Left forelimb (tissue), 1 donor: ENCODE data around the gene ARID5A.

Experiments
- DNase-seq: peaks from one replicate; pipeline ENCODE4 v3.0.0-alpha.2; 2018; ENCODE audit warnings: low spot score

Gene ARID5A

DNA sequence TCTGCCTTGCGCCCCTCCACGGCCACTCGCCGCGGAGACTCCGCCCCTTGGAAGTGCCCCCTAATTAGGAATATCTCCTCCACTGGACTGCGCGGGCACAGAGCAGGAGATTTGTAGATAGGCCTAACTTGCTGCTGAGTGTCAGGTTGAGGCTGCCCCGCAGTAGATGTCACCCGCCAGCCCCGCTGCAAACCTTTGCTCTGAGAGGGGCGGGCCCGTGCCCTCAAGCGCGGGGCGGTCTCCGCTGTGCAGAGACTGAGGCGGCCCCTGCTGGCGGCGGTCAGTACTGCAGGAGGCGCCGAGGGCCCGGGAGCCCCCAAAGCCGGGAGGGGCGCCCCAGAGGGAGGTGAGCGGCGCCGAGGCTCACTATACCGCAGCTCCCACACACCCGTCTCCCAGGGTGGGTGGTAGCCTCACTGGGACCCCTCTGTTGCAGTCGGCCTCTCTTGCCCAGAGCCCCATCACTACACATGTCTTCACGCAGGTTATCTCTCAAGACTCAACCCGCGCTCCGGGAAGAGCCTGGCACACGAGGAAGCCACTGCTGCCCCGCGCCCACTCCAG lies 28.5 kb upstream of the ARID5A start:
- peak; percentile 81 for DNase-seq

DNA sequence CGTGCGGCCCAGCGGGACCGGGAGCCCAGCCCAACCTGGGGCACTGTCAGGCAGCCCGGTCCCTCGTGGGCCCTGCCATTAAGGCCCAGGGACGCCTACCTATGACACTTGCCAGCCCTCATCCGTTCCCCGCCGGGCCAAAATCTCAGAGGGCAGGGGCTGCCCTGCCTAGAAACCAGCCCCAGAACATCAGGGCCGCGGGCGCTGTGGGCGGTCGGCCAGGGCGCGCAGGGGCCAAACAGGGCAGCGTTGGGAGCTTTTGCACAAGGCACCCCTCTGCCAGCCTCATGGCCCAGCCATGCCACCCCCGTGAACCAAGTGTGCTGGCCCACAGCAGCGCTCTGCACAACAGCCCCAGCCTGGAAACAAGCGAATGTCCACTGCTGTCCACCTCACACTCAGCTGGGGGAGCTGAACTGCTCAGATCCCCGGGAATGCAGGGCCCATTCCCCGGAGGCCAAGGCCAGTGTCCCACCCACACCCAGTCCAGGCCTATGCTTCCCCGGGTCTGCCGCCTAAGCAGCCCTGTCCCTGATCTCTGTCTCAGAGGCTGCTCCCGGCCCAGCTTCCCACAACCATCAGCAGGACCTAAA lies 27.9 kb upstream of the ARID5A start:
- no peak for DNase-seq

DNA sequence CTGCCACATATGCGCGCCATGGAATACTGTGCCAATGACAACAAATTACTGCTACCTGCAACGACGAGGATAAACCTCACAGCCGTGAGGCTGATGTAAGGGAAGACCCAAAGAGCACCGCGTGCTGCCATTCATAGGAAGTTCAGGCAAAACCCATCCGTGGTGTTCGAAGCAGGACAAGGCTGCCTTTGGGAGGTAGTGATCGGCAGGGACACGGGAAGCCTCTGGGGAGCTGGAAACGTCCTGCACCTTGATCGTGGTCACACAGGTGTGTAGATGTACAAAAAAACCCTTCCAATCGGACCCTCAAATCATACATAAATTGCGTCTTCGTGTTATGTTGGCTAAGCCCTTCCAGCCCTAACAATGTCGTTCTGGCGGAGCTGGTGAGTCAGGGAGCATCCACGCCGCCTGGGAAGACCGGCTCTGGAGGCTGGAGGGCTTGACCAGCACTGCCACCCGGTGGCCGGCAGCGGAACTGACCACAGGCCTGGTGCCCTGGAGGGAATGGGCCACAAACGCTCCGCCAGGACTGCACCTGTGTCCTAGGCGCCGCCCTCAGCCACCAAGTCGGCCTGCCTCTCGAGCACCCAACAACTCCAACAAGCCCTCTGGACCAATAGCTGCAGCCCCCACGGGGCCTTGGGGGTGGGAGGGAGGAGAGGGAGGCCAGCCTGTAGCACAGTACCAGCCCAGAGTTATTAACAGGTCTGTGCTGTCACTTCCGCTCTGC lies 27.3 kb upstream of the ARID5A start:
- DNase-seq = peak; percentile 84

DNA sequence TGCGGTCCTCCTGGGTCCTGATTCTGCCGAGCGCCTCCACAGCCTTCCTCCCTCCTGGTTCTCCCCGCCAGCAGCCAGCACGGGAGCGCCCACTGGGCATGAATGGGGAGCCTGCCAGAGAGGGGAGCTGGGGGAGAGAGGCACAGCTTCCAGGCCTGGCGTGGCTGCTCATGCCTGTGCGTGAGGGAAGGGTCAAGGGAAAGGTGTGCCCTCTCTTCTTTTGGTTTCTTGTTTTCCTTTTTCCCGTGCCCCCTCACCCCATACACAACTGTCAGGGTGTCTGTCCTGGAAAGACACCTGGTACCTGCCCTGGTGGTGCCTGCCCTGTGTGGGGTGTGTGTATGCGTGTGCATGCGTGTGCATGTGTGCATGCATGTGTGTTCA lies 26.7 kb upstream of the ARID5A start:
- no peak for DNase-seq

DNA sequence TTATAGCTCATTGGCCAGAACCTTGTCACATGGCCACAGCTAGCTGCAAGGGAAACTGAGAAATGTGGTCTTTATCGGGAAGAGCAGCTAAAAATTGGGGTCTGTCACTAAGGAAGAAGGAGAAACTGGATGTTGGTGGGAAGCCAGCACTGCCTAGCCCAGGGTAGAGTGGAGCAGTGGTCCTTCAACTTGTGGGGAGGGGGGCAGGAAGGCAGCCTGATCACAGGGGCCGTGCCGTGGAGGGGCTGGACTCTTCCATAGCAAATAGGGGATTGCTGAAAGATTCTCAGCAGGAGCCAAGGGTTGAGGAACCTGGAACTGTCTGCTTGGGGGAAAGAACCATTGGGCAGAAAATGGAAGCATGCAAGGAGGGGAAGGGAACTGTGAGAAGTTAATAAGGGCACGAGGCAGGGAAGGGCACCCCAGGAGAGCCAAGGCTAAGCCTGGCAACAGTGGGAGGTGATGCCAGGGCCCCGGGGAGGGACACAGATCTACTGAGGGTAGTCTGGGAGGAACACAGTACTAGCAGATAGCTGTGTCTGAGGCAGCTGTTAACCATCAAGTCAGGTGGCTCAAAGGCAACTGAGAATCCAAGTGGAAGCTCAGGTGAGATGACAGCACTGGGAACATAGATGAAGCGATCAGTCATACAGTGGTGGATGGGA lies 25.5 kb upstream of the ARID5A start:
- no peak for DNase-seq

DNA sequence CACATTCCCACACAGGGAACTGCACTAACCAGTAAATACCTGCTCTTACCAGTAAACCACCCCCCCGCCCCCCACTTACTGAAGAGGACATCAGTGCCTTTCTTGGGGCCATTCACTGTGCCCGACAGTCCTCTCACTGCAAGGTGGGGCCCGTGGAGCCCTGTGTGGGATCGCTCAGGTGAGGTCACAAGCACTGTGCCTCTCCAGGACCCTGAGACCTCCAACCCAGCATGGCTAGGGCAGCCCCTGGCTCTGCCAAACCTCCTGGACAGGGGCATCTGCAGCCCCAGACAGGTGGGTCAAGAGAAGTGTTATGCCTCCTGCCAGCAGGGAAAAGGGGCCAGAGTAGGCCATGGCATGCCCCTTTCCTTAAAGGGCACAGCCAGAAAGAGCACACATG lies 24.7 kb upstream of the ARID5A start:
- DNase-seq = no peak

DNA sequence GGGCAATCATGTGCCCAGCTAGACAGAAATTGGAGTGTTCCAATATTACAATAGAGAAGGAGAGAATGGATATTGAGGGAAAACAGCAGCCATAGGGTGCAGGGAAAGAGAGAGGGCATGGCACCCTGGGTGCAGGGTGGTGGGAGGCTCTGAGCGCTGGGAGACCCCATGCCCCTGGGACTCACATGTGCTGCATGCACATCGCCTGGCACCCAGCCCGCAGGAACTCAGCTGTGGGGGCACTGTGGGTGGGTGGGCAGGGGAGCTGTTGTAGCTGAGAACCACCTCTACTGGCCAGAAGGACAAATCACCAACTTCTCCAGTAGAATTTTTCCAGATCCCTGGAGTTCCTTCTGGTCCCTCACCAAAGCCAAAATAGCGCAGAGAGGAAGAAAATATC lies 24.2 kb upstream of the ARID5A start:
- DNase-seq = no peak

DNA sequence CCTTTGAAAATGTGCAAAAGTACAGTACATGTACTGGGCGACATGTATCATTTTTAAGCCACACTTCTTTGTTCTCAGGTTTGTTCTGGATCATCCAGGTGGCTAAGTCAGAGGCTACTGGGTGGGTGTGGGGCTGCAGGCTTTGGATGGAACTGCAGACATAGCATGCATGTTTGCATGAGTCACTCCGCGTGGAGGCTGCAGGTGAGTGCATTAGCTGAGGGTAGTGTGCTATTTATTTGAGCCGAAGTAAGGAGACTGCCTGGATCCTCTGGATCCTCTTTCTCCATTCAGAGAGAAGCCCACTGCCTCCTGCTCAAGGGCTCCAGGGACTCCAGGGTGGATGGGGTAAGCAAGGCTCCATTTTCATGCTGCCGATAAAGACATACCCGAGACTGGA lies 22.0 kb upstream of the ARID5A start:
- no peak for DNase-seq

DNA sequence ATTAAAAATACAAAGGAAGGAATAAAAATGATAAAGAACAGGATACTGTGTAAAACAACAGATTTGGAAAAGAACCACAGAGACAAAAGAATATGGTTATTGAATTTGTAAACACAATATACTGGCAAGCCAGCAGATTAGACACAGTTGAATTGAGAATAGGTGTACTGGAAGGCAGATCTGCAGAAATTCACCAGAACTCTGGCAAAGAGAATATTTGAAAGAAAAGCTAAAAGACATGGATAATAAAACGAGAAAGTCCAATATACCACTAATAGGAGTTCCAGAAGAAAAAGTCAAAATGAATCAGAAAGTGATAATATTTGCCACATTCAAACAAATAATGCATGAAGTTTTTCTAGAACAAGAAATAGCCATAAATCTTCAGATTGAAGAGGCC lies 19.5 kb upstream of the ARID5A start:
- no peak for DNase-seq

DNA sequence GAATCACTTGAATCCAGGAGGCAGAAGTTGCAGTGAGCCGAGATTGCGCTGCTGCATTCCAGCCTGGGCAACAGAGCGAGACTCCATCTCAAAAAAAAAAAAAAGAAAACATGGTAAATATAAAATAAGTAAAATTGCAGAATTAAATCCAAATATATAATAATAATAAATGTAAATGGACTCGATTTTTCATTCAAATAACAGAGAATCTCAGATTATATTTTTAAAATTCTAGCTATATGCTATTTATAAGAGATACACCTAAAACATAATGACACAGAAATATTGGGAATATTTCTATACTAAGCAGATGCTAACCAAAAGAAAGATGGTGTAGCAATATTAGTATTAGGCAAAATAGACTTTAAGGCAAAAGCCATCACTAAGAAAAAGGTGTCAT lies 16.3 kb upstream of the ARID5A start:
- no peak for DNase-seq

DNA sequence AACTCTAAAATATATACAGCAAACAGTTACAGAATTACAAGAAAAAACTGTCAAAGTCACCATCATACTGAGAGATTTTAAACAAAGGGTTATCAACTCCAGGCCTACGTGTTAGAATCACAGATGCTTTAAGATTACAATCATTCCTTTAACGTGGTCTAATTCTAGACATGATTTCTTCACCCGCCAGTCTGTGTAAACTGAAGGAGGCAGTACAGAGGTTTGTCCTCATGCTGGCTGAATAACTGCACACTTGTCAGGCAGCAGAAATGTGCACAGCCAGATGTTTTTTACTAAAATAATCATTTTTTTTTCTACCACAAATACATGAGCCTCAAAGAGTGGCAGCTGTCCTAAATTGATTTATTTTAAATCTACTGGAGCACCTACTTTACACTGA lies 15.9 kb upstream of the ARID5A start:
- no peak for DNase-seq

DNA sequence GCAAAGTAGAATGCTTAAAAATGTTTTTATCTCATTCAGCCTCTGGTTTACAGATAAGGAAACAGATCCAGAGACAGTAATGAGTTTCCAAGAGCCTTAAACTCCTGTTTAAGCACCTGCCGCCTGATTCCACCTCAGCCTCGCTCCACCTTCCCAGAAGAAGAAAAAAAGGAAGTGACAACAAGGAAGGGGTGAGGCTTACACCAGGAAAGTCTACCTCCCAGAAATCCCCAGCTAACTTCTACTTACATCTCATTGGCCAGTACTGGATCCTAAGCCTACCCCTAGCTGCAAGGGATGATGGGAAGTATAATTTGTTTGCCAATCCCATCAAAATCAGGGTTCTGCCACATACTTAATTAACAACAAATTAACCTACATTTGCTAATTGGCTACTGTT lies 15.3 kb upstream of the ARID5A start:
- no peak for DNase-seq

DNA sequence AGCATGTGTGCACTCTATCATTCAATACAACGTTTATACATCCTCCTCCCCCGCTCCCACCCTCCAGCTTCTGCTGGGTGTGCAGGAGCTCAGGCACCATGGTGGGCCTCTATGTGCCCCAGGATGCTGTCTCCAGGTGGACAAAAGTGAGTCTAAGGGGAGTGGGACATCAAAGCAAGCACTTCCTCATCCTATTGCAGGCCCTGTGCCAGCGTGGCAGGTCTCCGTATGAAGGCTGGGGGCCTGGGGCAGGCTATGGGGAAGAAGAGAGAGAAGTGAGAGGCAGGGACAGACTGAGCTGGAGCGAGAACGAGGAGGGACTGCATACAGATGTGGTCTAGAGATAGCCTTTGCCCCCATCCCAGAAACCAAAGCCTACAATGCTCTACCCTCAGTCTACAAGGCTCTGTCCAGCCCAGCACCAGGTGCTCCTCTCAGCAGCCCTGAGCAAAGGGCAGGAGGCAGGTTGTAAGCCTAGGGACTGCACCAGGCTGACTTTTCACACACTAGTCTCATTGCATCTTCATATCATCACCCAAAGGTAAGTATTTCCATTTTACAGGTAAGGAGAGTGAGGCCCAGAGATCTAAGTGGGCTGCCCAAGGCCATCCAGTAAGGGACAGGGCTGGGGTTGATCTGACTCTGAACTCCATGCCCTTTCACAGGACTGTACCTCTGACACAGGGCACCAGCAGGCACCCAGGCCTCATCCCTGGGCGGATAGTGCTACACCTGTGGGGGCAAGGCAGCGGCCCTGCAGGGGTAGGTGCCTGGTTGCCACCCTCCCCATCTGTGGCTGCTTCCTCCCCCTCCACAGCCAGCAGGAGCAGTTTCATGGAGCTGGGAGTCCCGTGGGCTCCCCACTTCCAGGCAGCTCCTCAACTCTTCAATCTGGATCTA lies 14.0 kb upstream of the ARID5A start:
- no peak for DNase-seq

DNA sequence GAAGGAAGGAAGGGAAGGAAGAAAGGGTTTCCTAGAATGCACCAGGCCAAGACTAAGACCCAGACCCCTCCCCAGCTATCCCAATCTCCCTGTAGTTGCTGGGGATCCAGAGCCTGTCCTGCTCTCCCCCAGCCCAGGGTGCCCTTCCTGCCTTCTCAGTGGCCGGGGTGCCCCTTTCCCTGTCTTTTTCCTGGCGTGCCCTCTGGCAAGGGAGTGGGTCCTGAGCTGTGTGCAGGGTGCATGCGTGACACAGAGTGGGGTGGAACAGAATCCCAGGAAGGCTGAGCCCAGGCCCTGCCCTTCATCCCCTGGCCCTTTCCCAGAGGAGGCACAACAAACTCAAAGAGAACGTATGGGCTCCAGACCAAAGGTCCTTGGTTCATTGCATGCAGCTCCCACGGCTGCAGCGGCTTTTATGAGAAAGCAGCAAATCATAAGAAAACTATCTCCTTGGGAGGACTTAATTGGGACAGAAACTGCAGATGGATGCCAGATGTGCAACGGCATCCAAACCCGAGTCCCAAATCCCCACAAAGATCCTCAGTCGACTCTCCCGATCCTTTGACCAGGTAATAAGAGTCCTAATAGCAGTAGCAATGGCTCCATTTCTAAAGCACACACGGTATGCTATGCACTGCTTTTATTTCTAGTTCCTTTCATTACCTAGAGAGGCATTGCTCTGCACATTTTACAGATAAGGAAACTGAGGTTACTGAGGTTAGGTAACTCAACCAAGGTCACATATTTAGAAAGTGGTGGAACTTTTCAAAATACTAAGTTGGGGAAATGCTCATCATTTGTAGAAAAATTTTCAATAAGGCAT lies 12.7 kb upstream of the ARID5A start:
- DNase-seq = no peak

DNA sequence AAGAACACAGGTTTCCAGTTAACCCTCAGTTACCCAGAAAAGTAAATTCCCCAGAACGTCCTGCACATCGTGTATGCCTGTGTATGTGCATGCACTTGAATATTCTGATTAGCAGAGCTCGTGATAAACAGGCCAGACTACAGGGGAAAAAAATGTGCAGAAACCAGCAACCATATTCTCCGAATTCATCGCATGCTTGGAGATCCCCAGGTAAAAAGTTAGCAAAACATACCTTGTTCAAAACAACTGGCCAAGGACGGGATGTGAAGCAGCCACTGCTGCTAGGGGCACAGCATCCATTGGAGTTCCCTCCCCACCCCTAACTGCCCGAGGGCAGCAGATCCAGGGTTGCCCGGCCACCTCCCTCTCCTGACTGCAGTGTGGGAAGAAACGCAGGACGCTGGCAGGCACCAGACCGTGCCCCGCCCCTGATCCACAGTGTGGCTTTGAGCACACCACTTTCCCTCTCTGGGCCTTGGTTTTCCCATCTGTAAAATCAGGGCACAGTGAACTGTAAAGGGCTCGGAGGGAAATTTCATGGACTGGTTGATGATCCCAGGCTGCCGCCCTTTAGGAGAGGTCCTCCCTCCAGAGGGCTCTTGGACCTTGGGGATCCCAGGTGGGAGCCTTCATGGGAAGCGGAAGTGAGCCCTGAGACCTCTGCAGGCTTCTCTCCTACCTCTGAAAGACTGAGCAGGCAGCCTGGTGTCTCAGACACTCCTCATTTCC lies 11.9 kb upstream of the ARID5A start:
- no peak for DNase-seq

DNA sequence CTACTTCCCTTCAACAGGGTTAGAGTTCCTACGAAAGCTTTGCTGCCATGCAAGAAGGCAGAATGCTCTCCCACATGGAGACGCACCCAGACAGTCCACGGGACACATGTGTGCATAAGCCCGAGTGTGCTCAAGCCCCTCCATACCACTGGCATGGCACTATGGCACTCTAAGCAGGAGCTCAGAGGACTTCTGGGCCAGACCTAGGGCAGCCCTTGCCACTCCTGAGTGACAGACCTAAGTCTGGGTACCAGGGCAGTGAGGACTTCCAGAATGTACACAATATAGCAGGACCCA lies 11.4 kb upstream of the ARID5A start:
- DNase-seq = no peak

DNA sequence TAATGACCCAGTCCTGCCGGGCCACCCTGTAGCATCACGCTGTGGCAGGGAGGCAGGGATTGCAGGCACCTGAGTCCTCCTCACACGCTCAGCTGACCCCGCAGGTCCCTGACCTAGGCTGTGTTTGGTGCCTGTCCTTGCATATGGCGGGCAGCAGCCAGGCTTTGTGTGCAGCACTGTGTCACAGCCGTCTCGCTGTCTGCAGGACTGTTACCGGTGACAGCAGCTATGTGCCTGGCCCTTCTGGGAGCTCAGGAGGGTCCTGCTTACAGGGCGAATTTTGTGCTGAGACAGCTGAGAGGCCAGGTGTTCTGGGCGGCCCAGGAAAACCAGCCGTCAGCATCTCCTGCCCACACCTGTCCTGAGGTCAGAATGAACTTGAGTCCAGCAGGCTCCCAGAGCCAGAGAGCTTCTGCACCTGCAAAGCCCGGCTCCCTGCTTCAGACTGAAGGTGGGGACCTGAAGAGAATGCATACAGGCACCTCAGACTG lies 10.4 kb upstream of the ARID5A start:
- DNase-seq = no peak

DNA sequence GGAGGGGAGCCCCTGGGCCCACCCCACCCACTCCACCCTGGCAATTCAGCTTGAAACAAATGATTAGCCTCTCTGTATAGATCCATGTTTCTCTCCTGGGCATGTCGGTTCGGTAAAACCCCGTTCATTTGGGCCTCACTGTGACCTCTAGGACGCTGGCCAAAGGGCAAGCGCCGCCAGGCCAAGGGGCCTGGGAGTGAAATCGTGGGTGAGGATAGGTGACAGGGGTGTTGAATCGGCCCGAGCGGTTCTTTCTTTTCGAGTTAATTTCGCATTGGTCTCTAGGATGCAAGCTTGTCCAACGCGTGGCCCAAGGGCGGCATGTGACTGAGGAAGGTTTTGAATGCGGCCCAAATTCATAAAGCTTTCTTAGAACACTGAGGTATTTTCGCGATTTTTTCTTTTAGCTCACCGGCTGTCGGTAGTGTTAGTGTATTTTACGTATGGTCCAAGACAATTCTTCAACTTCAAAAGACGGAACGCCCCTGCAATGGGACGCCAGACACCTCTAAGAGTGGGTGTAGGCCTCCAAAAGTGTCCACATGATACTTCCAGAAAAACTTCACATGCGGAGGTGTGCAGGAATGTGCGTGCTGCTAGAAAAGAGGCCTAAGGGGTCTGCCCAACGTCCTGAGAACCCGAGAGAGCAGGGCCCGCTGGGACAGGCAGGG lies 9.8 kb upstream of the ARID5A start:
- no peak for DNase-seq

DNA sequence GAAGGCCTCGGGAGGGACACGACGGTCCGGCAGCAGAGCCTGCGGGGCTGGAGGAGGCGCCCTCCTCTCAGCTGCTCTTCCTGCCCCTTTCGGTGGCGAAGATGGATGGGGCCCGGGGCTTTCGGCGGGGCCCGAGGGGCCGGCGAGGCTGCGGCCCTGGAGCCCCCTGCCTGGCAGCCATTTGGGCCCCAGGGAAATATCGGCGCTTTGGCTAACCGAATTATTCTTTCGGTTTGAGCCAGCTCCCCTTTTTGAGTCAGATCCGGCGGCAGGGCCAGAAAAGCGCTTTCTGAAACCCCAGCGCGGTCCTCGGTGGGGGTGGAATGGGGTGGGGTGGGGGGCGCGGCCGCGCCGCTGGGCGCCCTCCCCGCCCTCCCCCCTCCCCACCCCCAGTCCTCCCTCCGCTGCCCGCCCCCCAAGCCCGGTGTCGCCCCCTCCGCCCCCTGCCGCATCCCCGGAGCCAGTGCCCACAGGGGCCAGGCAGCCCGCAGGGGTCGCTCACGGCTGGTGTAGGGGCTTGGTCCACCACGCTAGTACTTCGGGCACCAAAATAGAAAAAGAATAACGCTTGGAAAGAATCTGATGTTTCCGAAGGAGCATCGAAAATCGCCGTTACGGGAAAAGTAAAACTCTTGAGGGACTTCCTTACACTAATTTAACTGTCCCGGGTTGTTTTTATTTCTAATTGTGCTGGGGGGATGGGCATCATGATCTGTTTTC lies 9.1 kb upstream of the ARID5A start:
- no peak for DNase-seq
